ENCODE data around the gene SLC29A2.
A peak's percentile ranks its signal among the peaks of the same experiment; 100 is the strongest.

The SLC29A2 gene

GRCh38 chr11:66315498-66315885 is 56.1 kb downstream of the SLC29A2 start:
- H3K4me1 ChIP-seq, result peaks cover 2% of the 10 kb centered on the region
- no peak overlapping the region for H3K4me3 ChIP-seq (ENCODE audit: low read depth, low read length)
- no peak overlapping the region for H2AFZ ChIP-seq
- no peaks in the 10 kb centered on the region for H3K79me2 ChIP-seq
- no peak for TF ChIP-seq CTCF (IDR thresholded peaks at IDR 0.05)
- H3K36me3 ChIP-seq (ENCODE audit: control insufficient read depth, insufficient read depth, low read length), result no peaks in the 10 kb centered on the region
- H3K9ac ChIP-seq, result no peak overlapping the region
- H3K9me3 ChIP-seq (ENCODE audit: control insufficient read depth, low read length), result no peaks in the 10 kb centered on the region
- no peak overlapping the region for H3K4me2 ChIP-seq (ENCODE audit: low read length)
- no peaks in the 10 kb centered on the region for H3K27me3 ChIP-seq (ENCODE audit: control insufficient read depth, insufficient read depth, low read length)
- no peak overlapping the region for H3K27ac ChIP-seq

GRCh38 chr11:66314561-66315497 is 56.7 kb downstream of the SLC29A2 start:
- H3K9me3 ChIP-seq (ENCODE audit: control insufficient read depth, low read length), result no peaks in the 10 kb centered on the region
- no peaks in the 10 kb centered on the region for H3K36me3 ChIP-seq (ENCODE audit: control insufficient read depth, insufficient read depth, low read length)
- H3K4me1 ChIP-seq, result peaks cover 2% of the 10 kb centered on the region
- H3K27me3 ChIP-seq (ENCODE audit: control insufficient read depth, insufficient read depth, low read length), result no peaks in the 10 kb centered on the region
- no peak overlapping the region for H2AFZ ChIP-seq
- no peak overlapping the region for H3K27ac ChIP-seq
- no peak overlapping the region for H3K4me3 ChIP-seq (ENCODE audit: low read depth, low read length)
- no peaks in the 10 kb centered on the region for H3K79me2 ChIP-seq
- no peak overlapping the region for H3K4me2 ChIP-seq (ENCODE audit: low read length)
- TF ChIP-seq CTCF (IDR thresholded peaks at IDR 0.05), result no peak
- H3K9ac ChIP-seq, result no peak overlapping the region

GRCh38 chr11:66314186-66314501 is 57.4 kb downstream of the SLC29A2 start:
- peaks cover 2% of the 10 kb centered on the region for H3K4me1 ChIP-seq

GRCh38 chr11:66313321-66314185 is 58.0 kb downstream of the SLC29A2 start:
- no peaks in the 10 kb centered on the region for H3K79me2 ChIP-seq
- H3K9me3 ChIP-seq (ENCODE audit: control insufficient read depth, low read length), result no peaks in the 10 kb centered on the region
- H3K4me1 ChIP-seq, result peaks cover 2% of the 10 kb centered on the region
- peak overlapping the region; percentile 67 for H3K4me2 ChIP-seq (ENCODE audit: low read length)
- no peaks in the 10 kb centered on the region for H3K36me3 ChIP-seq (ENCODE audit: control insufficient read depth, insufficient read depth, low read length)
- peak overlapping the region; percentile 75 for H2AFZ ChIP-seq
- no peak for TF ChIP-seq CTCF (IDR thresholded peaks at IDR 0.05)
- H3K9ac ChIP-seq, result no peak overlapping the region
- H3K4me3 ChIP-seq (ENCODE audit: low read depth, low read length), result peak overlapping the region; percentile 45
- peak overlapping the region; percentile 69 for H3K27ac ChIP-seq
- H3K27me3 ChIP-seq (ENCODE audit: control insufficient read depth, insufficient read depth, low read length), result no peaks in the 10 kb centered on the region

More at GRCh38 chr11:66314186-66314501, 57.4 kb downstream of the SLC29A2 start:
- no peaks in the 10 kb centered on the region for H3K27me3 ChIP-seq (ENCODE audit: control insufficient read depth, insufficient read depth, low read length)
- no peak overlapping the region for H3K4me2 ChIP-seq (ENCODE audit: low read length)
- H3K4me3 ChIP-seq (ENCODE audit: low read depth, low read length), result no peak overlapping the region
- H3K79me2 ChIP-seq, result no peaks in the 10 kb centered on the region
- no peak overlapping the region for H3K27ac ChIP-seq
- H3K36me3 ChIP-seq (ENCODE audit: control insufficient read depth, insufficient read depth, low read length), result no peaks in the 10 kb centered on the region
- H3K9me3 ChIP-seq (ENCODE audit: control insufficient read depth, low read length), result no peaks in the 10 kb centered on the region
- H2AFZ ChIP-seq, result no peak overlapping the region
- no peak overlapping the region for H3K9ac ChIP-seq
- TF ChIP-seq CTCF (IDR thresholded peaks at IDR 0.05), result no peak
